ENCODE measurements around the gene NDUFAF2. TPM values are rescaled to one million over a fixed set of nuclear protein-coding genes. Genes with fewer than 3 reads are reported as not detected.
A peak's percentile ranks its signal among the peaks of the same experiment; 100 is the strongest.

NDUFAF2 gene
- total and polyA plus RNA-seq, 5 donors from 2014 or later, result 11.2 to 37.6 (median 34.6) TPM

GRCh38 chr5:61142391-61142790 lies 197.4 kb downstream of the NDUFAF2 start:
- no peaks in the 10 kb centered on the region for H3K27me3 ChIP-seq (ENCODE audit: control insufficient read depth, insufficient read depth, low read length)
- Mint-ChIP-seq H3K4me1 (peaks cover 0 to 2% (median under 1%) of the 10 kb centered on the region in 4 donors), H3K27me3 (no peaks in the 10 kb centered on the region), H3K4me3 (no peak overlapping the region), H3K27ac (no peak overlapping the region), H3K36me3 (peaks cover 5% of the 10 kb centered on the region), H3K9me3 (peaks cover 0 to 9% (median 0%) of the 10 kb centered on the region in 7 donors)
- H3K27ac ChIP-seq (ENCODE audit: insufficient read depth, low read length, poor library complexity, severe bottlenecking), result no peak overlapping the region
- no peaks in the 10 kb centered on the region for H3K36me3 ChIP-seq (ENCODE audit: control insufficient read depth, insufficient read depth, low read length)
- no peak for DNase-seq
- H3K9me3 ChIP-seq (ENCODE audit: control insufficient read depth in 2 of 2, low read length in 2 of 2), result no peaks in the 10 kb centered on the region
- H3K4me1 ChIP-seq (ENCODE audit: control insufficient read depth, insufficient read depth, low read length, poor library complexity, severe bottlenecking), result no peaks in the 10 kb centered on the region
- ATAC-seq (ENCODE audit: low read depth in 2 of 2), result no peak
- H3K4me3 ChIP-seq (ENCODE audit: low read depth, low read length), result no peak overlapping the region

- Mint-ChIP-seq H3K4me1 (peaks cover 0 to 1% (median 0%) of the 10 kb centered on the region in 4 donors), H3K4me3 (no peak overlapping the region), H3K27me3 (no peaks in the 10 kb centered on the region), H3K27ac (no peak overlapping the region), H3K36me3 (peaks cover 5% of the 10 kb centered on the region), H3K9me3 (peaks cover 0 to 9% (median 0%) of the 10 kb centered on the region in 7 donors)
- no peak overlapping the region for H3K4me3 ChIP-seq (ENCODE audit: low read depth, low read length)
- no peaks in the 10 kb centered on the region for H3K27me3 ChIP-seq (ENCODE audit: control insufficient read depth, insufficient read depth, low read length)
- no peaks in the 10 kb centered on the region for H3K9me3 ChIP-seq (ENCODE audit: control insufficient read depth in 2 of 2, low read length in 2 of 2)
- ATAC-seq (ENCODE audit: low read depth in 2 of 2) (no peak), DNase-seq (no peak)
- no peaks in the 10 kb centered on the region for H3K36me3 ChIP-seq (ENCODE audit: control insufficient read depth, insufficient read depth, low read length)
- H3K4me1 ChIP-seq (ENCODE audit: control insufficient read depth, insufficient read depth, low read length, poor library complexity, severe bottlenecking), result no peaks in the 10 kb centered on the region
- no peak overlapping the region for H3K27ac ChIP-seq (ENCODE audit: insufficient read depth, low read length, poor library complexity, severe bottlenecking)
These were observed 197.8 kb downstream of the NDUFAF2 start for GRCh38 chr5:61142811-61143210.

- H3K9me3 ChIP-seq (ENCODE audit: control insufficient read depth in 2 of 2, low read length in 2 of 2), result peaks cover 0 to 2% of the 10 kb centered on the region in 2 experiments
- H3K27ac ChIP-seq (ENCODE audit: insufficient read depth, low read length, poor library complexity, severe bottlenecking), result no peak overlapping the region
- DNase-seq, result no peak
- H3K4me3 Mint-ChIP-seq, result no peak overlapping the region
- peaks cover 12% of the 10 kb centered on the region for H3K36me3 Mint-ChIP-seq
- no peak overlapping the region for H3K4me3 ChIP-seq (ENCODE audit: low read depth, low read length)
- ATAC-seq (ENCODE audit: low read depth in 2 of 2), result no peak
- no peaks in the 10 kb centered on the region for H3K4me1 ChIP-seq (ENCODE audit: control insufficient read depth, insufficient read depth, low read length, poor library complexity, severe bottlenecking)
- H3K27ac Mint-ChIP-seq, result no peak overlapping the region
- no peaks in the 10 kb centered on the region for H3K36me3 ChIP-seq (ENCODE audit: control insufficient read depth, insufficient read depth, low read length)
- peaks cover 0 to 13% (median 1%) of the 10 kb centered on the region in 7 donors for H3K9me3 Mint-ChIP-seq
- peaks cover 0 to 3% (median under 1%) of the 10 kb centered on the region in 4 donors for H3K4me1 Mint-ChIP-seq
- no peaks in the 10 kb centered on the region for H3K27me3 ChIP-seq (ENCODE audit: control insufficient read depth, insufficient read depth, low read length)
- no peaks in the 10 kb centered on the region for H3K27me3 Mint-ChIP-seq
These were observed 203.5 kb downstream of the NDUFAF2 start for GRCh38 chr5:61148515-61148914.

GRCh38 chr5:61151893-61152292 lies 206.9 kb downstream of the NDUFAF2 start:
- ATAC-seq (ENCODE audit: low read depth in 2 of 2) (no peak), DNase-seq (no peak)
- peaks cover 0 to 6% of the 10 kb centered on the region in 2 experiments for H3K9me3 ChIP-seq (ENCODE audit: control insufficient read depth in 2 of 2, low read length in 2 of 2)
- H3K27me3 ChIP-seq (ENCODE audit: control insufficient read depth, insufficient read depth, low read length), result no peaks in the 10 kb centered on the region
- H3K27ac ChIP-seq (ENCODE audit: insufficient read depth, low read length, poor library complexity, severe bottlenecking), result no peak overlapping the region
- H3K4me1 ChIP-seq (ENCODE audit: control insufficient read depth, insufficient read depth, low read length, poor library complexity, severe bottlenecking), result no peaks in the 10 kb centered on the region
- Mint-ChIP-seq H3K9me3 (peaks cover 0 to 25% (median 6%) of the 10 kb centered on the region in 7 donors), H3K27ac (no peak overlapping the region), H3K4me1 (peaks cover 0 to 3% (median 0%) of the 10 kb centered on the region in 4 donors), H3K4me3 (no peak overlapping the region), H3K27me3 (no peaks in the 10 kb centered on the region), H3K36me3 (peaks cover 19% of the 10 kb centered on the region)
- H3K4me3 ChIP-seq (ENCODE audit: low read depth, low read length), result no peak overlapping the region
- H3K36me3 ChIP-seq (ENCODE audit: control insufficient read depth, insufficient read depth, low read length), result no peaks in the 10 kb centered on the region

GRCh38 chr5:61159070-61159469 lies 214.1 kb downstream of the NDUFAF2 start:
- Histone ChIP-seq H3K4me1 (ENCODE audit: control insufficient read depth, insufficient read depth, low read length, poor library complexity, severe bottlenecking) (peaks cover 21% of the 10 kb centered on the region), H3K4me3 (ENCODE audit: low read depth, low read length) (no peak overlapping the region), H3K36me3 (ENCODE audit: control insufficient read depth, insufficient read depth, low read length) (peaks cover 33% of the 10 kb centered on the region), H3K9me3 (ENCODE audit: control insufficient read depth in 2 of 2, low read length in 2 of 2) (peaks cover 0 to 5% of the 10 kb centered on the region in 2 experiments), H3K27me3 (ENCODE audit: control insufficient read depth, insufficient read depth, low read length) (no peaks in the 10 kb centered on the region), H3K27ac (ENCODE audit: insufficient read depth, low read length, poor library complexity, severe bottlenecking) (no peak overlapping the region)
- Mint-ChIP-seq H3K36me3 (peaks cover 39% of the 10 kb centered on the region), H3K27ac (no peak overlapping the region), H3K4me1 (peaks cover 23 to 54% (median 43%) of the 10 kb centered on the region in 4 donors), H3K9me3 (peaks cover 0 to 15% (median 5%) of the 10 kb centered on the region in 7 donors), H3K27me3 (no peaks in the 10 kb centered on the region), H3K4me3 (peak overlapping the region in 2 of 4 donors; percentile 32 to 83)
- no peak for DNase-seq
- ATAC-seq (ENCODE audit: low read depth in 2 of 2), result no peak

- no peak overlapping the region for H3K27ac ChIP-seq (ENCODE audit: insufficient read depth, low read length, poor library complexity, severe bottlenecking)
- Mint-ChIP-seq H3K27ac (no peak overlapping the region), H3K36me3 (peaks cover 37% of the 10 kb centered on the region), H3K9me3 (peaks cover 0 to 9% (median 6%) of the 10 kb centered on the region in 7 donors), H3K27me3 (no peaks in the 10 kb centered on the region), H3K4me1 (peaks cover 26 to 54% (median 43%) of the 10 kb centered on the region in 4 donors), H3K4me3 (peak overlapping the region in 3 of 4 donors; percentile 64 to 83 (median 70))
- H3K4me1 ChIP-seq (ENCODE audit: control insufficient read depth, insufficient read depth, low read length, poor library complexity, severe bottlenecking), result peaks cover 21% of the 10 kb centered on the region
- H3K4me3 ChIP-seq (ENCODE audit: low read depth, low read length), result no peak overlapping the region
- H3K9me3 ChIP-seq (ENCODE audit: control insufficient read depth in 2 of 2, low read length in 2 of 2), result peaks cover 0 to 5% of the 10 kb centered on the region in 2 experiments
- no peaks in the 10 kb centered on the region for H3K27me3 ChIP-seq (ENCODE audit: control insufficient read depth, insufficient read depth, low read length)
- ATAC-seq (ENCODE audit: low read depth in 2 of 2), result no peak
- no peak for DNase-seq
- H3K36me3 ChIP-seq (ENCODE audit: control insufficient read depth, insufficient read depth, low read length), result peaks cover 33% of the 10 kb centered on the region
These were observed 214.8 kb downstream of the NDUFAF2 start for GRCh38 chr5:61159836-61160235.

GRCh38 chr5:61160497-61160896 lies 215.5 kb downstream of the NDUFAF2 start:
- Mint-ChIP-seq H3K4me1 (peaks cover 26 to 54% (median 43%) of the 10 kb centered on the region in 4 donors), H3K27ac (peak overlapping the region in 2 of 3 donors; percentile 20 to 80), H3K36me3 (peaks cover 34% of the 10 kb centered on the region), H3K27me3 (no peaks in the 10 kb centered on the region), H3K4me3 (peak overlapping the region; percentile 64 to 83 (median 73)), H3K9me3 (peaks cover 0 to 8% (median 4%) of the 10 kb centered on the region in 7 donors)
- H3K27me3 ChIP-seq (ENCODE audit: control insufficient read depth, insufficient read depth, low read length), result no peaks in the 10 kb centered on the region
- H3K36me3 ChIP-seq (ENCODE audit: control insufficient read depth, insufficient read depth, low read length), result peaks cover 33% of the 10 kb centered on the region
- peaks cover 21% of the 10 kb centered on the region for H3K4me1 ChIP-seq (ENCODE audit: control insufficient read depth, insufficient read depth, low read length, poor library complexity, severe bottlenecking)
- H3K4me3 ChIP-seq (ENCODE audit: low read depth, low read length), result peak overlapping the region; percentile 98
- DNase-seq, result no peak
- peaks cover 0 to 5% of the 10 kb centered on the region in 2 experiments for H3K9me3 ChIP-seq (ENCODE audit: control insufficient read depth in 2 of 2, low read length in 2 of 2)
- no peak for ATAC-seq (ENCODE audit: low read depth in 2 of 2)
- H3K27ac ChIP-seq (ENCODE audit: insufficient read depth, low read length, poor library complexity, severe bottlenecking), result no peak overlapping the region
